ENCODE measurements around the gene CCNQ.

CCNQ gene

GRCh38 chrX:153628129-153628528 is 29.2 kb upstream of the CCNQ start:
- DNase-seq: no peak
- H2AFZ ChIP-seq (ENCODE audit: low read length): no peak overlapping the region

DNA sequence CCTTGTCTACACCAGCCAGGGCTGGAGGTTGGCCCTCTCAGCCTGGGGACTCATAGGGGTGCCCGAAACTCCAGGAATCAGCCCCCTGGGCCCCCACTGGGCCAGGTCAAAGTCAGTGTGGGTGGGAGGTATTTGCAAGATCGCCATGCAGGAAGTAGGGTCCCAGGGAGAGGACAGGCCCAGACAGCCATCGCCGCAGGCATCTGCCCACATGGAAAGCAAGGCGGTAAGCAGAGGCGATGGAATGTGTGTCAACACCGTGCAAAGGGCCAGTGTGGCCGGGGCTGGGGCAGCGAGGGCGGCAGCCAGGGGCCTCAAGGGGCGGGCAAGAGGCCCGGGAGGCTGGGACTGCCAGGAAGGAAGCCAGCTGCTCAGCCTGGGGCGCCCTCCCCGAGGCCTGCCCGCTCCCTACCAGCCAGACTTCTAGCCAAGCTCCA is 28.8 kb upstream of the CCNQ start:
- no peaks in the 10 kb centered on the region for H3K9me2 ChIP-seq (replicated peaks; ENCODE audit: insufficient read depth, low read length)
- H3K27me3 ChIP-seq (replicated peaks; ENCODE audit: insufficient read depth, low read length): peaks cover 74% of the 10 kb centered on the region
- H3K4me1 ChIP-seq (ENCODE audit: low read length): no peaks in the 10 kb centered on the region
- H3F3A ChIP-seq (ENCODE audit: insufficient read depth, low read length): no peaks in the 10 kb centered on the region
- no peaks in the 10 kb centered on the region for H3K9me3 ChIP-seq (replicated peaks; ENCODE audit: insufficient read depth, low read length)
- no peaks in the 10 kb centered on the region for H4K20me1 ChIP-seq (ENCODE audit: insufficient read depth, low read length)
- H2AFZ ChIP-seq (ENCODE audit: low read length): no peak overlapping the region
- H3K4me3 ChIP-seq (ENCODE audit: low read length): no peak overlapping the region
- H3K9ac ChIP-seq (ENCODE audit: low read length): no peak overlapping the region
- TF ChIP-seq EZH2phosphoT487 (IDR thresholded peaks at IDR 0.05; ENCODE audit: low read length) (no peak), EZH2 (optimal IDR thresholded peaks at IDR 0.05; ENCODE audit: low read depth, low read length) (no peak), CTCF (IDR thresholded peaks at IDR 0.05; ENCODE audit: low read length) (no peak)
- no peak for DNase-seq
- no peaks in the 10 kb centered on the region for H3K36me3 ChIP-seq (replicated peaks; ENCODE audit: insufficient read depth, low read length)
- H3K4me2 ChIP-seq (ENCODE audit: low read depth, low read length): no peak overlapping the region
- H3K27ac ChIP-seq (ENCODE audit: low read length): no peak overlapping the region
- no peaks in the 10 kb centered on the region for H3K79me2 ChIP-seq (ENCODE audit: low read length)

More at GRCh38 chrX:153628129-153628528, 29.2 kb upstream of the CCNQ start:
- Histone ChIP-seq H4K20me1 (ENCODE audit: insufficient read depth, low read length) (no peaks in the 10 kb centered on the region), H3K4me2 (ENCODE audit: low read depth, low read length) (no peak overlapping the region), H3K9me2 (replicated peaks; ENCODE audit: insufficient read depth, low read length) (no peaks in the 10 kb centered on the region), H3K79me2 (ENCODE audit: low read length) (no peaks in the 10 kb centered on the region), H3K9me3 (replicated peaks; ENCODE audit: insufficient read depth, low read length) (no peaks in the 10 kb centered on the region), H3K27ac (ENCODE audit: low read length) (no peak overlapping the region), H3F3A (ENCODE audit: insufficient read depth, low read length) (no peaks in the 10 kb centered on the region), H3K4me3 (ENCODE audit: low read length) (no peak overlapping the region), H3K4me1 (ENCODE audit: low read length) (no peaks in the 10 kb centered on the region), H3K36me3 (replicated peaks; ENCODE audit: insufficient read depth, low read length) (no peaks in the 10 kb centered on the region), H3K9ac (ENCODE audit: low read length) (no peak overlapping the region), H3K27me3 (replicated peaks; ENCODE audit: insufficient read depth, low read length) (peaks cover 74% of the 10 kb centered on the region)
- TF ChIP-seq CTCF (IDR thresholded peaks at IDR 0.05; ENCODE audit: low read length) (no peak), EZH2phosphoT487 (IDR thresholded peaks at IDR 0.05; ENCODE audit: low read length) (no peak), EZH2 (optimal IDR thresholded peaks at IDR 0.05; ENCODE audit: low read depth, low read length) (no peak)

GRCh38 chrX:153626863-153627674 is 28.1 kb upstream of the CCNQ start:
- H3K4me1 ChIP-seq (ENCODE audit: low read length): no peaks in the 10 kb centered on the region
- no peak overlapping the region for H3K27ac ChIP-seq (ENCODE audit: low read length)
- no peaks in the 10 kb centered on the region for H3F3A ChIP-seq (ENCODE audit: insufficient read depth, low read length)
- no peak overlapping the region for H3K9ac ChIP-seq (ENCODE audit: low read length)
- no peak overlapping the region for H3K4me3 ChIP-seq (ENCODE audit: low read length)
- H4K20me1 ChIP-seq (ENCODE audit: insufficient read depth, low read length): no peaks in the 10 kb centered on the region
- no peaks in the 10 kb centered on the region for H3K36me3 ChIP-seq (replicated peaks; ENCODE audit: insufficient read depth, low read length)
- H3K27me3 ChIP-seq (replicated peaks; ENCODE audit: insufficient read depth, low read length): peaks cover 71% of the 10 kb centered on the region
- no peak for DNase-seq
- no peaks in the 10 kb centered on the region for H3K79me2 ChIP-seq (ENCODE audit: low read length)
- H2AFZ ChIP-seq (ENCODE audit: low read length): no peak overlapping the region
- H3K9me2 ChIP-seq (replicated peaks; ENCODE audit: insufficient read depth, low read length): no peaks in the 10 kb centered on the region
- H3K9me3 ChIP-seq (replicated peaks; ENCODE audit: insufficient read depth, low read length): no peaks in the 10 kb centered on the region
- TF ChIP-seq EZH2 (optimal IDR thresholded peaks at IDR 0.05; ENCODE audit: low read depth, low read length): no peak
- TF ChIP-seq EZH2phosphoT487 (IDR thresholded peaks at IDR 0.05; ENCODE audit: low read length): no peak
- TF ChIP-seq CTCF (IDR thresholded peaks at IDR 0.05; ENCODE audit: low read length): no peak
- H3K4me2 ChIP-seq (ENCODE audit: low read depth, low read length): no peak overlapping the region

All from MM.1S (cell line).